Activated T-cell treated with anti-CD3 and anti-CD28 coated beads for 1 hour (primary cell): ENCODE results near the gene COPS2.

Experiments
- DNase-seq: peaks from one replicate; pipeline ENCODE4 v3.0.0-alpha.2; 2020; ENCODE audit warnings: low read depth

Gene COPS2

GRCh38 chr15:49155834-49156627, 632 bp upstream of the COPS2 start:
- no peak for DNase-seq

GRCh38 chr15:49154799-49155109, 645 bp downstream of the COPS2 start:
- no peak for DNase-seq

DNA sequence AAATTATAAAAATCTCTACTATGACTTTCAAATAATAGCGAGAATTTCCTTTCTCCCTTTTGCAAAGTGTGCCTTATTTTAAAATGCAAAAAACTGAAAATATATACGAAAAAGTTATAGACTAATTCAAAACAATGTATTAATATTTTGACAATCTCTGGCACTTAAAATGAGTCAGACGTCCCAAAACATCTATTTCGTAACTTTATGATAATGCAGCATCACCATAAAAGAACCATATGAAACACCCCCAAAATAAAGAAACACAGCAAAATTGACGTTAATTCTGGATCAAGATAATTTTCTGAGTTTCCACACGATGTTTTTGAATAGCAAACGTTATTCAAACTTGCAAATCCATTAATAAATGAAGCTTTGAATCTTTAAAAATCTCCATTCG, 1.0 kb downstream of the COPS2 start:
- no peak for DNase-seq

DNA sequence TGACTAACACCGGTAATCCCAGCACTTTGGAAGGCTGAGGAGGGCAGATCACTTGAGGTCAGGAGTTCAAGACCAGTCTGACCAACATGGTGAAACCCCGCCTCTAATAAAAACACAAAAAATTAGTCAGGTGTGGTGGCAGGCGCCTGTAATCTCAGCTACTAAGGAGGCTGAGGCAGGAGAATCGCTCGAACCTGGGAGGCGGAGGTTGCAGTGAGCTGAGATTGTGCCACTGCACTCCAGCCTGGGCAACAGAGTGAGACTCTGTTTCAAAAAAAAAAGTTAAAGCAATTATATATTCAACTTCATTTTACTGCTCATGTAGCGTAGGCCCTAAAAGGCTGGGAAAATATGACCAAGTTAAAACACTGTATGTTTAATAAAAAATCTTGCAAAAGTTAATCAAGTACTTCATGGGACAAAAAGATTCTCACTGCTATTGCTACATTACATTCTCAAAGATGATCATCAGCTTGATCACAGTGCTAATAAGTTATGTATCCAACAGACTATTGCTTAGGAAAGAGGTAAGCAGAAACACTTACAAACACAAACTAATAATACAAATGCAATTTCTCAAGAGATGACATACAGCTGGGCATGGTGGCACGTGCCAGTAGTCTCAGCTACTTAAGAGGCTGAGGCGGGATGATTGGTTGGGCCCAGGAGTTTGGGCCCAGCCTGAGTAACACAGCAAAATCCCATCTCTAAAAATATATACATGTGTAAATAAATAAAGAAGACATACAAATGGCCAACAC, 2.7 kb downstream of the COPS2 start:
- DNase-seq, result no peak

GRCh38 chr15:49151831-49152230, 3.6 kb downstream of the COPS2 start:
- no peak for DNase-seq

DNA sequence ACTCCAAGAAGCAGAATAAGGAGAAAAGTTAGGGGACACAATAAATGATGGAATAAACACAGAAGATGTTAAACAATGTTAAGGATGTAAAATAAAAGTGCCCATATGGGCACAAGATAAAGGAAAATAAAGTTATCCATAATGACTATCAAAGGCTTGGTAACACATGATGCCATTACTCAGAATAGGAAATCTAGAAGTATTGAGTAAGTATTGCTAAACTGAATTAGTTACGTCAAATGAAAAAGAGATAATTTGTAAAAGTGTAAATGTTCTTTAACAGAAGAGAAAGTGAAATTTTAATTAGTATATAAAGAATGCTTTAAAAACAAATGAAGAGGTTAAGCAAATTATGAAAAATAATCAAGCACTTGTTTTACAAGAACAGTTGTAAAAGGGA, 6.7 kb downstream of the COPS2 start:
- no peak for DNase-seq

DNA sequence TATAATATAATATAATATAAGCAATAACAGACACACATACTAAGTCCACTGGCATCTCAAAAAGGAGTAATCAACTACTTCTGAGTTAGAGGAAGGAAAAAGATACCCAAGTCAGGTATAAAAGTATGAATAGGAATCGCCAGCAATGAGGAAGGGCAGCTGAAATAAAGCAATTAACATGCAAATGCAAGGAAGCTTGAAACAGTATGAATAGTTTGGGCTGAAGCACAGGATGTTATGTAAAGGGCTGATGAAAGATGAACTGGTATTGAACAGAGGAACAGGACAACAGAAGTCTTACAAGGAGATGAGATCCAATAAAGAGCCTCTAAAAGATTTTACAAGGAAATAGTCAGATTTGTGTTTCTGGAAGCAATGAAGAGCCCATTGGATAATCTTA, 7.1 kb downstream of the COPS2 start:
- no peak for DNase-seq

DNA sequence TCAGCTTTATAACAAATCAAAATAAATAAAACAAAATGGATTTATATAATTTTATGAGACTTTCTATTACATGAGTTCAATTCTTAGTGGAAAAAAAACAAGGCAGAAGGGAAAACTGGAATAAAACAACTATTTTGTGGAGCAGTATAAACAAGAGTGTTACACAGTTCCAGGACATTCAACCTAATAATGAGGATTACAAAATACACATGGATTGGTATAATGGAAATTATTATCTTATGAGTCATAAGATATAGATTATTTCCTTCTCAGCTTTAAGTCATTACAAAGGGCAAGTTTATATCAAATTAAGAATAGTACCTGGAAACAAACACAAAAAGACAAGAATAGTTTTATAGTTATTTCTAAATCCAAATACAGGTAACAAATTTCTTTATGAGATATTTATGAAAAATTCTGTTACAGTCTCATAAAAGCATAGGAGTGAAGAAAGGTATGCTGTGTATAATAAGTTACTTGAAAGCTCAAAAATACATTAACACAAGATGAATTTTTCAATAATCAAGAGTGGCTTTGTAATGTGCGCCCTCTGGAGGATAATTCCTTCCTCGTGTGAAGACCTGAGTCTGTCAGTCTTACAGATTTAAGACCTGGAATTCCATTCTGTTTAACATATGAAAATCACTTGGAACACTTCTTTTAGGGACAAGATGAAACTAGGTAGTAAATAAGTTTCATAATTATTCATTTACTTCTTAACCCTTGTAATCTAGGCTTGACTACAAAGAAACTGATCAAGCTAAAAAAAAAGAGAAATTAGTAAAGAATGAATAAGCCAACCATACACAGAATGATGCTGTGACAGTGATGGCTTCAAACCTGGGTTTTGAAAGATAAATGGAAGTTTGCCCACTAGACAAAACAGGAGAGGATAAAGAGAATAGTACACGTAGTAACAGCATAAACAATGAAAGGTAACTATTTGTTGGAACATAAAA, 9.5 kb downstream of the COPS2 start:
- DNase-seq, result no peak

DNA sequence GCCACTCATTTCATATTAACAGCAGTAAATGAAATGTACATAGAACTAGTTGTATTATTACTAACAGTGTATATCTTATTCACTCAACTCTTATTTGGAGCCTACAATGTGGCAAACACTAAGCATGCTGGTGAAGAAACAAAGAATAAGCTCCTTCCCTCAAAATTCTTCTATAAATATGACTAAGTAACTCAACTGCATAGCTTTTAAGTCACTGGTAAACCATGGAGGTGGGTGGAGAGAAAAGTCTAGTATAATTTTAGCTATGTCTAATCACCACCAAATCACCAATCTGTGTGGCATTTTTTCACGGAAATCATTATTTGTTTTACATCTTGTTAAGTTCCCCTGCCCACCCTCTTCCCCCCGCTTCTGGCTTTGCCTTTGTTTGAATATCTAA, 17.5 kb downstream of the COPS2 start:
- no peak for DNase-seq

DNA sequence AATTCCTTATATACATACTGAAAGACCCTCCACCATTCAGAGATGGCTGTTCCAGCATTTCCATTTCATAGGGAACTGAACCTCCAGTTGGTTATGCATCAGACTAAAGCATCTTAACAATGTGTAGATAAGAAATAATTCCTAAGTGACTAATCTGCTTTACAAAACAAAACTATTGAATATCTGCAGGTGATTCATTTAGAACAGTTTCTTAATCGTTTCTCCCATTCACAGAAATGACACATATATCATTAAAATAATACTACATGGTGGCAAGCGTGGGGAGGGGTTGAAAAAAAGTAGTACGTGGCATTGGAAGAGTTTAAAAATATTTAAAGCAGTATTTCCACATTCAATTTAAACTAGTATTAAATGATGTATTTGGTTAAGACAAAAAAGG, 19.5 kb downstream of the COPS2 start:
- no peak for DNase-seq

- DNase-seq, result no peak
Measured at GRCh38 chr15:49135342-49135857, 20.0 kb downstream of the COPS2 start.

- DNase-seq, result no peak
Measured at GRCh38 chr15:49134683-49135341, 20.6 kb downstream of the COPS2 start.

DNA sequence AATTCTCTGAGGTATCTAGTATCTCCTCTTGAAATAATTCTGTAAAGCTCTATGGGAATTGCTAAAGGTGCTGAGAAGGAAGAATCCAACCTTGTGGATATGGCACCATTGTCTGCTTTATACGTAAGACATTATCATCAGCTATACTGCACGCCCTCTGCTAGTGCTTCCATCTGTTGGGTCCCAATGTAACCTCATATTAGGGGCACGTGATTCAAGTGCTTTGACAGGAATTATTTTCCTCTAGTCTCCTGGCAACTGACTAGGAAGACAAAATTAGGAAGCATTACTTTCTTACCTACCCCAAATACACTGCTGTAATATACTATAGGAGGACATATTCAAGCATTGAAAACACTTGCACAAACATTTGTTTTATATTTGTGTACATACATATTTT, 24.0 kb downstream of the COPS2 start:
- no peak for DNase-seq

- DNase-seq, result no peak
Measured at GRCh38 chr15:49124371-49124770, 31.0 kb downstream of the COPS2 start.

DNA sequence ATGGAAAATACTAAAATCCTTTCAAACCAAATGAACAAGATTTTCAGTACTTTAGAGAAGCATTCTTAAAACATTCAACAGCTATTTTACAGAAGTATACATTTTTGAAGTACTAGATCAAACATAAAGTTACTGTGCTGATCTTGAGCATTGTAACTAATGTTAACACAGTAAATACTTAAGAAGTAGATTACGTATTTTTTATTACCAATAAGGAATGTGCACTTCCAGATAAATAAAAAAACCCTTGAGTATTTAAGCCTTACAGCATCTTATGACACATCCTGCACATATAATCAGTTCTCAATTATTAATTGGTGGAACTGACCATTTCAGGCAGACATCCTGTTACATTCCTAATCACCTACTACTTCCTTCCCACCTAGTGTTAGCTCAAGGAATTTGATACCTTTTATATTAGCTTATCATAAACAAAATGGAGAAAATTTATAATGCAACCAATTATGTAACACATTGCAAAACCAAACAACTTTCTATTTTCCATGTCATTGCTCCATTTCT, 32.8 kb downstream of the COPS2 start:
- DNase-seq, result no peak

DNA sequence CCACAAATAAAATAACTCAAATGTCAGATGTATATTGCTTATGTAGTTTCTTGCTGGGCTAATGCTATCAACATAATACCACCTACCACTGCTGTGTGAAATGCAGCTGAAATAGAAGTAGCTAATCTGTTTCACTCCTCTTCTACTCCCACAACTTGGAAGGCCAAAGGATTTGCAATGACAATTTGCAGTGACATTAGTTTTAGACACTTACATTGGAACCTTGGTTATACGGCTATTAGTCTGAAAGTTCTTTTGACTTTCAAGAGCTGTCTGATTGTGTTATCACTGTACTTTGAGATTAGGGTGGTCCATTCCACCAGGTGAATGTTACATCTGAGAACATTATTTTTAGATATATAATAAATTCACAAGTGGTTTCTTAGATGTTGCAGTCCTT, 33.5 kb downstream of the COPS2 start:
- DNase-seq, result no peak

DNA sequence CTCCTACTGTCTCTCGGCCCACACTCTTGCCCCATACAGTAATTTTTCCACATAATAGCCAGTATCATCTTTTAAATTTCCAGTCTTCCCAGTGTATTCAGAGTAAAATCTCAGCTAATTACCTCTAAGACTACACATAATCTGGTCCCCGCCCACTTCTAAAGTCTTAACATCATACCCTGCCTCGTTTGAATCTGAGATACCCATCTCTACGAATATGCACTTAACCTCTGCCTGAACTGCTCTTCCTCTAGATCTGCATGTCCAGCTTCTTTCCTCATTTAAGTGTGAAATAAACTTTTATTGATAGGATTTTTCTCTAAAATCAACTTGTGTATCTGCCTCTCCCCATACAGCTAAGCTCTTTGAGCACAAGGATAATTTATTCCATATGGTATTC, 34.6 kb downstream of the COPS2 start:
- DNase-seq, result no peak

GRCh38 chr15:49116108-49116857, 39.1 kb downstream of the COPS2 start:
- no peak for DNase-seq

- no peak for DNase-seq
Measured at GRCh38 chr15:49115062-49115461, 40.3 kb downstream of the COPS2 start.

DNA sequence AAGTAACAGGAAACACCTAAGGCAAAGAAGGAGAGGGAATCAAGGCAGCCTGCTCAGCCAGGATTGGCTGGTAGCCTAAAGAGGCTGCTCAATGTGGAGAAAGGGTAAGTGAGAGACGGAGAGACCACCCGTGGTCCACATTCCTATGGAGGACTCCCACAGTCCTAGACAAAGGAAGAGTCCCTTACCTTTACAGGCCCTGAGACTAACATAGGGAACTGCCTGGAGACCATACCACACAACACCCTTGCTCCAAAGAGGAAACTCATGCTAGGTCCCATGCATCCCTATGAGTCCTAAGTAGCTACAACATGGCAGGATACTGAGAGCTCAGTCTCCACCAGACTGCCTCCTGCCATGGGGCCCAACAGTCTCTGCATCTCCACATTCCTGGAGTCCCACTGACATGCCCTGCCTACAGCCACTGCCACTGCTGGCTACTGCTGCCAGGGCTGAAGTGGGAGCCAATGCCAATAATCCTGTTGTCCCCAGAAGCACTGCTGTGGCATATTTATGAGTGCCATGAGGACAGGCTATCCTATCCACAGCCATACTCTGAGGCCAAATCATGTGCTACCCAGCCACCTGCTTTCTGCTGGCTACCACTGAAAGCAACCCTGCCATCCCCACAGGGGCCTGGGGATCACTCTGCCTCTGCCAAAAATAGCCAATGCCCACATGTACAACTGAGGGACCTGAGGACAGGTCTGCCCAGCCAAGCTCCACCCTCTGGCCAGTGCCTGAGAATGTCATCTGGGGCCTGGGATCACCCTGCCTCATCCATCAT, 45.0 kb downstream of the COPS2 start:
- no peak for DNase-seq
